MM.1S (cell line): ENCODE measurements around the gene FXYD7.

Experiments
- DNase-seq: peaks from one replicate; pipeline ENCODE4 v3.0.0-alpha.2; 2015
- H2AFZ ChIP-seq: fragments of 300-600 bp; sonication (generic); 2 replicates; pipeline ENCODE4 v1.6.0; 2016; ENCODE audit warnings: antibody characterized with exemption, low read length
- H3F3A ChIP-seq: fragments of 300-600 bp; sonication (generic); 2 replicates; pipeline ENCODE4 v1.6.1; 2016; ENCODE audit warnings: mild to moderate bottlenecking, antibody characterized with exemption, low read length, moderate library complexity, mixed read lengths; ENCODE audit not compliant: insufficient read depth
- H3K27ac ChIP-seq: fragments of 300-600 bp; sonication (generic); 2 replicates; pipeline ENCODE4 v1.5.1; 2016; ENCODE audit warnings: mild to moderate bottlenecking, low read length
- H3K27me3 ChIP-seq: fragments of 300-600 bp; sonication (generic); replicated peaks from 2 replicates; pipeline ENCODE4 v1.6.0; 2016; ENCODE audit warnings: low read length; ENCODE audit not compliant: insufficient read depth
- H3K36me3 ChIP-seq: fragments of 300-600 bp; sonication (generic); replicated peaks from 2 replicates; pipeline ENCODE4 v1.6.1; 2016; ENCODE audit warnings: mild to moderate bottlenecking, low read length, mixed read lengths; ENCODE audit not compliant: insufficient read depth
- H3K4me1 ChIP-seq: fragments of 300-600 bp; sonication (generic); 2 replicates; pipeline ENCODE4 v1.6.1; 2016; ENCODE audit warnings: low read length, mixed read lengths
- H3K4me2 ChIP-seq: fragments of 300-600 bp; sonication (generic); 2 replicates; pipeline ENCODE4 v1.6.0; 2016; ENCODE audit warnings: low read depth, low read length
- H3K4me3 ChIP-seq: fragments of 300-600 bp; sonication (generic); 2 replicates; pipeline ENCODE4 v1.5.1; 2016; ENCODE audit warnings: low read length, mixed read lengths
- H3K79me2 ChIP-seq: fragments of 300-600 bp; sonication (generic); 2 replicates; pipeline ENCODE4 v1.6.1; 2016; ENCODE audit warnings: mixed run types, low read length, mixed read lengths
- H3K9ac ChIP-seq: fragments of 300-600 bp; sonication (generic); 2 replicates; pipeline ENCODE4 v1.6.1; 2016; ENCODE audit warnings: low read length, mixed read lengths
- H3K9me2 ChIP-seq: fragments of 300-600 bp; sonication (generic); replicated peaks from 2 replicates; pipeline ENCODE4 v1.6.1; 2016; ENCODE audit warnings: mild to moderate bottlenecking, low read length, mixed read lengths; ENCODE audit not compliant: insufficient read depth
- H3K9me3 ChIP-seq: fragments of 300-600 bp; sonication (generic); replicated peaks from 2 replicates; pipeline ENCODE4 v1.6.1; 2016; ENCODE audit warnings: mild to moderate bottlenecking, low read length, mixed read lengths; ENCODE audit not compliant: insufficient read depth
- H4K20me1 ChIP-seq: fragments of 300-600 bp; sonication (generic); 2 replicates; pipeline ENCODE4 v1.6.1; 2016; ENCODE audit warnings: mild to moderate bottlenecking, low read length, moderate library complexity, mixed read lengths; ENCODE audit not compliant: insufficient read depth
- EZH2 ChIP-seq: fragments of 300-600 bp; sonication (generic); optimal IDR thresholded peaks from 2 replicates; pipeline ENCODE3; 2017; ENCODE audit warnings: low read depth, mild to moderate bottlenecking, antibody characterized with exemption, low read length, mixed read lengths
- EZH2phosphoT487 ChIP-seq: fragments of 300-600 bp; sonication (generic); IDR thresholded peaks from 2 replicates; pipeline ENCODE4 v1.6.1; 2018; ENCODE audit warnings: antibody characterized with exemption, low read length
- TF ChIP-seq, protein P1 (sequence below): fragments of 300-600 bp; sonication (generic); IDR thresholded peaks from 2 replicates; pipeline ENCODE4 v1.5.1; 2016; ENCODE audit warnings: antibody characterized with exemption, low read length, mixed read lengths

Gene FXYD7

DNA sequence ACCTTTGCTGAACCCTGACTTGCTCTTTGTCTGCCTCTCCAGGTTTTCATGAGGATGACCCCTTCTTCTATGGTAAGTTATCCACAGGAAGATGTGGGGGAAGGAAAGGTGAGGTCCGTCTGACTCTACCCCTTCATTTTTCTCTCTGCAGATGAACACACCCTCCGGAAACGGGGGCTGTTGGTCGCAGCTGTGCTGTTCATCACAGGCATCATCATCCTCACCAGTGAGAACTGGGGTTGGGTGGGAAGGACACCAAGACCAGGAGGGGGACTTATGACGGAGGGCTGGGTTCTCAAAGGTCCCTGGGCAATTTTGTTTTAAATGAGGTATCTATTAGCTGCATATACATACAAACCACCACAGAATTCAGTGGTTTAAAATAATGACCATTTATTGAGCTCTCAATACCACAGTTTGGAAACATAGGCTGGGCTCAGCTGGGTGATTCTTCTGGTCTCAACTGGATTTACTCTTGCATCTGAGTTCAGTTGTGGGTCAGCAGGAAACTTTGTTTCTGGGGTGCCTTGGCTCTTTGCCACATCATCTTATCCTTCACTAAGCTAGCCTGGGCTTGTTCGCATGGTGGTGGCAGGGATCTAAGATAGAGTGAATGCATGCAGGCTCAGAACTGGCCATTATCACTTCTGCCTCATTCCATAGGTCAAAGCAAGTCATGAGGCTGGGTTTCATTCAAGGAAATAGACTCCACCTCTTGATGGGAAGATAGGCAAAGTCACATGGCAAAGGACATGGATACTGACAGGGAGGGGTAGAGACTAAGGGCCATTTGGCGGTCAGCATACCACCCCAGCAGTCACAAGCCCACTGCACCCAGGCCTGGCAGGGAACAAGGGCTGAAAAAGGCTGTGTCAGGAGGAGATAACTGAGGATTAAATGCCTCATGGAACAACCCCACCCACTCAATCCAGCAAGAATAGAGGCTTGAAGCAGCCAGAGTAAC is 23.3 kb downstream of the FXYD7 start:
- Histone ChIP-seq H3K36me3 (peaks cover 10% of the 10 kb centered on the region), H3K4me3 (no peak overlapping the region)
- no peak for DNase-seq

DNA sequence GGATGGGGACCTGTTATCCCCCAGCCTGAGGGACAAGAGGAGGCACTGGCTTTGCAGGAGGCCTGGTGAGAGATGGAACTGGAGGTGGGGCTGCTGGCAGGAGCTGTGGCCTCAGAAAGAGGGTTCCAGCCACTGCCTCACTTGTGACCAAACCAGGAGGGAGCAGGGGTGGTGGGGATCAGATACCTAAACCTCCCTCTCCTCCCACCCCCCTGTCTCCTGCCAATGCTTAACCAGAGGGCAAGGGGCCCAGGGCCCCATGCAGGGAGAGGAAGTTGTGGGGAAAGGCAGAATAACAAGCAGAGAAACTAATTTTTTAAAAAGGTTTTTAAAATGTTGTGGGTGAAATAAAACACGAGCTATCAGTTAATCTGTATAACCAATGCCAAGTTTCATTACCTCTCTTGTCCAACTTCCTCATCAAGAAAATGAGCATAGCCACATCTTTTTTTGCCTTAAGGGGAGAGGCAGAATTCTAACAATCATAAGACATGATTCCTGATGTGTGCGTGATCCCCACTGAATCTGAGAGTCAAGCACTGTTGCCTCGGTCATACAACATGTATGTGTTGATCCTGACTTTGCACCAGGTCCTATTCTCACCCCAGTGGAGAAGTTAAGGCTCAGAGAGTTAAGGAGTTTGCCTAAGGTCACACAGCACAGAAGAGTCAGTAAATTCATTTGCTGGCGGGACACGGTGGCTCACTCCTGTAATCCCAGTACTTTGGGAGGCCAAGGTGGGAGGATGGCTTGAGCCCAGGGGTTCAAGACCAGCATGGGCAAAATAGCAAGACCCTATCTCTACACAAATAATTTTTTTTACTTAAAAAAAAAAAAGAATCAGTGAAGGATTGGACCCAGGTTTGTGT is 24.4 kb downstream of the FXYD7 start:
- H3K36me3 ChIP-seq, result peaks cover 10% of the 10 kb centered on the region
- no peak overlapping the region for H3K27ac ChIP-seq
- no peak overlapping the region for H3K4me2 ChIP-seq
- no peaks in the 10 kb centered on the region for H3K9me2 ChIP-seq
- DNase-seq, result no peak
- no peak overlapping the region for H3K9ac ChIP-seq
- no peaks in the 10 kb centered on the region for H3K79me2 ChIP-seq
- H3K4me1 ChIP-seq, result no peaks in the 10 kb centered on the region
- no peak overlapping the region for H3K4me3 ChIP-seq
- H3K27me3 ChIP-seq, result no peaks in the 10 kb centered on the region
- no peak for TF ChIP-seq EZH2phosphoT487
- no peak for TF ChIP-seq EZH2
- TF ChIP-seq, protein P1, sequence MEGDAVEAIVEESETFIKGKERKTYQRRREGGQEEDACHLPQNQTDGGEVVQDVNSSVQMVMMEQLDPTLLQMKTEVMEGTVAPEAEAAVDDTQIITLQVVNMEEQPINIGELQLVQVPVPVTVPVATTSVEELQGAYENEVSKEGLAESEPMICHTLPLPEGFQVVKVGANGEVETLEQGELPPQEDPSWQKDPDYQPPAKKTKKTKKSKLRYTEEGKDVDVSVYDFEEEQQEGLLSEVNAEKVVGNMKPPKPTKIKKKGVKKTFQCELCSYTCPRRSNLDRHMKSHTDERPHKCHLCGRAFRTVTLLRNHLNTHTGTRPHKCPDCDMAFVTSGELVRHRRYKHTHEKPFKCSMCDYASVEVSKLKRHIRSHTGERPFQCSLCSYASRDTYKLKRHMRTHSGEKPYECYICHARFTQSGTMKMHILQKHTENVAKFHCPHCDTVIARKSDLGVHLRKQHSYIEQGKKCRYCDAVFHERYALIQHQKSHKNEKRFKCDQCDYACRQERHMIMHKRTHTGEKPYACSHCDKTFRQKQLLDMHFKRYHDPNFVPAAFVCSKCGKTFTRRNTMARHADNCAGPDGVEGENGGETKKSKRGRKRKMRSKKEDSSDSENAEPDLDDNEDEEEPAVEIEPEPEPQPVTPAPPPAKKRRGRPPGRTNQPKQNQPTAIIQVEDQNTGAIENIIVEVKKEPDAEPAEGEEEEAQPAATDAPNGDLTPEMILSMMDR, result no peak
- H2AFZ ChIP-seq, result no peak overlapping the region
- H3K9me3 ChIP-seq, result no peaks in the 10 kb centered on the region
- no peaks in the 10 kb centered on the region for H3F3A ChIP-seq
- H4K20me1 ChIP-seq, result no peaks in the 10 kb centered on the region; the same call in 1 of the 2 replicates

More for the DNA sequence above, 23.3 kb downstream of the FXYD7 start:
- H3K27me3 ChIP-seq, result no peaks in the 10 kb centered on the region
- H3K9ac ChIP-seq, result no peak overlapping the region
- no peak overlapping the region for H3K27ac ChIP-seq
- no peak overlapping the region for H3K4me2 ChIP-seq
- no peaks in the 10 kb centered on the region for H3K4me1 ChIP-seq
- H3K79me2 ChIP-seq, result no peaks in the 10 kb centered on the region
- H3F3A ChIP-seq, result no peaks in the 10 kb centered on the region
- no peaks in the 10 kb centered on the region for H3K9me3 ChIP-seq
- TF ChIP-seq EZH2phosphoT487, result no peak
- no peak for TF ChIP-seq EZH2
- TF ChIP-seq, protein P1, result no peak
- H2AFZ ChIP-seq, result no peak overlapping the region
- no peaks in the 10 kb centered on the region for H3K9me2 ChIP-seq
- no peaks in the 10 kb centered on the region; the same call in 1 of the 2 replicates for H4K20me1 ChIP-seq

DNA sequence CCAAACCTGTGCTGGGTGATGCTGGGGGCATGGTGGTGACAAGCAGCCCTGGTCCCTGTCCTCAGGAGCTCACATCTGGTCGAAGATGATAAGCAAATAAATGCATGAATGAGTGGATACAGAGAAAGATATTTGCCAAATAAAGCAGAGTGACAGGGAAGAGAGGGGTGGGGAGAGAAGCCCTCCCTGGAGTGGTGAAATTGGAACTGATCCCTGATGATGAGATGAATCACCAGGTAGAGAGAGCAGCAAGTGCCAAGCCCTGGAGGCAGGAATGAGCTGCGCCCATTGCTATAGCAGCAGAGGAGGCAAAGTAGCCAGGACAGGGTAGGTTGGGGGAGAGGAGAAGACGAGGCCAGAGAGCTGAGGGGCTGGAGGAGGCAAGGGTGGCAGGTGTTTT is 25.1 kb downstream of the FXYD7 start:
- TF ChIP-seq EZH2 (no peak), EZH2phosphoT487 (no peak)
- TF ChIP-seq, protein P1, result no peak
- no peak overlapping the region for H3K4me2 ChIP-seq
- H3K4me1 ChIP-seq, result no peaks in the 10 kb centered on the region
- H3K27ac ChIP-seq, result no peak overlapping the region
- DNase-seq, result no peak
- H3K9ac ChIP-seq, result no peak overlapping the region
- no peaks in the 10 kb centered on the region for H3K79me2 ChIP-seq
- H3K36me3 ChIP-seq, result peaks cover 10% of the 10 kb centered on the region; the same call in 1 of the 2 replicates
- H3F3A ChIP-seq, result no peaks in the 10 kb centered on the region
- H3K9me2 ChIP-seq, result no peaks in the 10 kb centered on the region
- H3K27me3 ChIP-seq, result no peaks in the 10 kb centered on the region
- H3K9me3 ChIP-seq, result no peaks in the 10 kb centered on the region
- H2AFZ ChIP-seq, result no peak overlapping the region
- H4K20me1 ChIP-seq, result no peaks in the 10 kb centered on the region; the same call in 1 of the 2 replicates
- H3K4me3 ChIP-seq, result no peak overlapping the region
